Stimulated activated CD8-positive, alpha-beta memory T cell treated with anti-CD3 and anti-CD28 coated beads, Interleukin-2, amount 100 ng/mL, for 1 hour (primary cell): Measurements from ENCODE around the gene FBXL17.
"Not testable (repeated sequence)": the region's sequence is repeated elsewhere in the genome, so short reads cannot be mapped to it uniquely, and the experiment has no call there.

Experiments used
- DNase-seq, 2 donors: peaks; one replicate each; pipeline ENCODE4 v3.0.0-alpha.2; 2020; ENCODE audit warnings: low read depth in 2 of 2

The FBXL17 gene

DNA sequence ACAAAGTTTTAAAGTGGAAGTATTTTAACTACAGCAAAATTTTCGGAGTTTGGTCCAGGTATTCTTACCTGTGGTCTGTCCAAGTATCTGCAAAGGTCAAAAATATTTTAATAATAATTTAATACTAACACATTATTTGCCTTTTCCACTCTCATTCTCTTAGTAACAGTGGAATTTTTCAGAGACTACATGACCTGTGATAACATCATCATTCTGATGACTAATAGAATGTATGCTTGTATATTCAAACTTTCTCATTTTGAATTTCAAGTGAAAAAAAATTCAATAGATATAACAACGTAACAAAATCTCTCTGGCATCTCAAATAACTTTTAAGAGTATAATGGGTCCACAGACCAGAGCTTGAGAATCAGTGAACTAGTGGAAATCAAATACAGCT, 78.3 kb downstream of the FBXL17 start:
- no peak for DNase-seq

DNA sequence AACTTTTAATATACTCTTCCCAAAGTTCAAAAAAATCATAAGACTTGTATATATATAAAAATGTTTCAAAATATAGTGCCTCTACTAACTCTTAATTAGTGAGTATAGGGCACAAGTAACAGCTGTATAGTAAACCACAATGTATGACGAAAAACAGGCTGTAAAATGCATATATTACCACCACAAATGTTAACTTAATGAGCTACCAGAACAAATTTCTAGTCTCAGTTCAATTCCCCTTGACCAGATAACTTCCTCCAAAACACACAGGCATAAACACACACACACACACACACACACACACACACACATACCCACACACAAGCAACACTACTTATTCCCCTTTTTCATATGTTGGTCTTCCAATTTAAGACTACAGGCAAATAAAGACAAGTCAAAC, 78.8 kb downstream of the FBXL17 start:
- no peak for DNase-seq

DNA sequence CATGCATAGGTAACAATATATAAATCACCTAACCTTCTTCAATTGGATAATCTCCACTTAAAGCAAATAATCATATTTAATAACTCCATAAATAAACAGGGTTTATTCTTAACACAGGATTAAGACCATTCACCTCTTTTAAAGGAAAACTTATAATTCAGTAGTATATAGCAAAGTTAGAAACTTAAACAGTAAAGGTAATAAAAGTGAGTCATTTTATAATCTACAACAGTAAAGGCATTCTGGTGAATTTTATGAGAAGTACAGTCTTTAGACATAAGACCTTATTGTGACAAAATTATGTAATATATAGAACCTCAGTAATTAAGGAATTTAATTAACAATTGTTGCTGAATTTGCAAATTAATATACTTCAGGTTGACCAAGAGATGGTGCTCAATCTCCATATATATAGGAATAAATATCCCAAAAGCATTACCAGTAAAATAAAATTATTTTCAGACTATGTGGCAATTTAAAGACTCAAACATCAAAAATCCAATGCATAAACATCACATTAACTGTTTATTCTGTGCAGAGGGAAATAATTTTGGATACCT, 84.8 kb downstream of the FBXL17 start:
- DNase-seq = no peak

DNA sequence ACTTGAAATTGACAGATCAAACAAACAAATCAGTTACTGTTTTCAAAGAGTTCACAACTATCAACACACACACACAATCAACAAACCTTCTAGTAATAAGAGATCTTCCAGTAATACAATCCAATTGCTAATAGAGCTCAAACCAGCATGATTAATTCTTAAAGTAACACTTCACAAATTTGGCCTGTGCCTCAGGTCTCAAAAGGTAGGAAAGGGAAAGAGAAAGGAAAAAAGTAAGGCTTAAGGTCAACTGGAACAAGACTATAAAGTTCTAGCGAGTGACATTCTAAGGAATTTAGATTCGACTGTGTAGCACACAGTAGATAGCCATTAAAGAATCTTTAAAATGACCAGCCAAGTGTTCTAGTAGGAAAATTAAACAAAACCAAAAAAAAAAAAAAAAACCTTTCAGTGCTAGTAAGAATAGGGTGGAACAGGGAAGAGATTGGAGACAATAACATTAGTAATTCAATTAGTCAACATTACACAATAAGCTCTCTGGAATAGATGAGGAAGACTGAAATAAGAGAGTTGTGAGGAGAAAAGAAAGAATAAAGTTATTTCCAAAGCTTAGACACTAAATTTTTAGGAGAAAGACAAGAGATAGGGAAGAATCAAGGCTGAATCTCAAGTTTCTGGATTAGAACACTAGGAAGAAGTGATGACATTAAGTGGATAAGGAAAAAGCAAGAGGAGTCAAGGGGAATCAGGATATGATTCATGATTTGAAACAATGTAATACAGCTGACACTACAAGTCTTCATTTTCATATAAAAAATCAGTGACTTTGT, 86.1 kb downstream of the FBXL17 start:
- DNase-seq = no peak

DNA sequence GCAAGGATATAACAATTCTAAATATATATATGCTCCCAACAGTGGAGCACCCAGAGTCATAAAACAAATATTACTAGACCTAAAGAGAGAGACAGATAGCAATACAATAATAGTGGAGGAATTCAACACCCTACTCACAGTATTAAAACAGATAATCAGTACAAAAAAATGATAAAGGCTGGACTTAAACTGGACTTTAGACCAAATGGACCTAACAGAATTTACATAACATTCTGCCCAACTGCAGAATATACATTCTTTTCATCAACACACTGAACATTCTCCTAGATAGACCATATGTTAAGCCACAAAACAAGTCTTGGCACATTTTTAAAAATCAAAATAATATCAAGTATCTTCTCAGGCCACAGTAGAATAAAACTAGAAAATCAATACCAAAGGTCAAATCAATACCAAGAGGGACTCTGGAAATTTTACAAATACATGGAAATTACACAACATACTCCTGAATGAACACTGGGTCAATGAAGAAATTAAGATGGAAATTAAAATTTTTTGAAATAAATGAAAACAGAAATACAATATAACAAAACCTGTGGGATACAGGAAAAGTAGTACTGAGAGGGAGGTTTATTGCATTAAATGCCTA, 100.8 kb downstream of the FBXL17 start:
- no peak for DNase-seq

DNA sequence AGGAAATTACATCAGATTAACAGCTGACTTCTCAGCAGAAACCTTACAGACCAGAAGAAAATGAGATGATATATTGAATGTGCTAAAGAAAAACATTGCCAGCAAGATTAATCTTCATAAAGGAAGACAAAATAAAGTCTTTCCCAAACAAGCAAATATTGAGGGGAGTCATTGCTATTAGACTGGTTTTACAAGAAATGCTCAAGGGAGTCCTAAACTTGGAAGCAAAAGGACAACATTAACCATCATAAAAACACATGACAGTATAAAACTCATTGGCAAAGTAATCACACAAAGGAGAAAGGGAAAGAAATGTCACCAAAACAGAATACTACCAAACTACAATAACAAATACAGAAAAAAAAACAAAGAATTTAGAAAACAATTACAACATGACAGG, 101.7 kb downstream of the FBXL17 start:
- DNase-seq = no peak

DNA sequence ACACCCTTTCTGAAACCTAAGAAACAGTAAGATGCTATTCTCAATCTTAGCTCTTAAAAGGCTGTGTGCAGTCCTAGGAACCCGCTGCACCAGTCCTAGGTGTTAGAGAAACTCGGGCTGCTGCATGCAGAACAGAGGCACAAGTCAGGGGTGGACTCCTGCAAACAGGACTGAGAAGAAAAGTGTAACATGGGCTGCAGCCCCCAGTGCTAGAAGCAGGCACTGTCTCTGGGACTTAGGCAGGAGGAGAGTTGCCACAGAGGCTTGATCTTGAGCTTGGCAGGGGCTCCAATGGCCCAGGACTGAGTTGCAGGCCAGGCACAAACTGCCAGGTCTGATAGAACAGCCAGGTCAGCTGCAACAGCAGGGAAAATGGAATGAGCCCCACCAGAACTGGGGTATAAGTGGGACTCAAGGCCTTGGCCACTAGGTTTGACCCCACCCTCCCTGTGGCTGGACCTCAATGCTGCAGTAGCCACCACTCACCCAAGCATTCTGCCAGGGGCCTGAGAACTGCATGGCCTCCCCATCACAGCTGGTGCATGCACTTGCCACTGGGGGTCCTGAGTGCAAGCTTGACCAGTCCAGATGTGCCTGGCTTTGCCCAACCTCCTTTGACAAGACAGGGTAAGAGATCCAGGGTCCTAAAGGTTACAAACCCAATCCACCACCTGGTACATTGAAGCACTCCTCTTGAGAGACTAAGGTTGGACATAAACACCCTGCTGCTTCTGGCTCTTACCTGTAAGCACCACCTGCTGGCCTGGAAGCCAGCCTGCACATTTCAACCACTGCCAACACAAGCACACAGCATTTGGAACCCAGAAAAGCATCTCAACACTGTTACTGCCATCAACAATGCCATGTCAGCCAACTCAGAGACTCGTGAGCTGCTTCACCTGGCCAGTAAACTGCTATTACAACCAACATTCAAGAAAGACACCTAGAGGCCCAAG, 103.3 kb downstream of the FBXL17 start:
- no peak for DNase-seq

DNA sequence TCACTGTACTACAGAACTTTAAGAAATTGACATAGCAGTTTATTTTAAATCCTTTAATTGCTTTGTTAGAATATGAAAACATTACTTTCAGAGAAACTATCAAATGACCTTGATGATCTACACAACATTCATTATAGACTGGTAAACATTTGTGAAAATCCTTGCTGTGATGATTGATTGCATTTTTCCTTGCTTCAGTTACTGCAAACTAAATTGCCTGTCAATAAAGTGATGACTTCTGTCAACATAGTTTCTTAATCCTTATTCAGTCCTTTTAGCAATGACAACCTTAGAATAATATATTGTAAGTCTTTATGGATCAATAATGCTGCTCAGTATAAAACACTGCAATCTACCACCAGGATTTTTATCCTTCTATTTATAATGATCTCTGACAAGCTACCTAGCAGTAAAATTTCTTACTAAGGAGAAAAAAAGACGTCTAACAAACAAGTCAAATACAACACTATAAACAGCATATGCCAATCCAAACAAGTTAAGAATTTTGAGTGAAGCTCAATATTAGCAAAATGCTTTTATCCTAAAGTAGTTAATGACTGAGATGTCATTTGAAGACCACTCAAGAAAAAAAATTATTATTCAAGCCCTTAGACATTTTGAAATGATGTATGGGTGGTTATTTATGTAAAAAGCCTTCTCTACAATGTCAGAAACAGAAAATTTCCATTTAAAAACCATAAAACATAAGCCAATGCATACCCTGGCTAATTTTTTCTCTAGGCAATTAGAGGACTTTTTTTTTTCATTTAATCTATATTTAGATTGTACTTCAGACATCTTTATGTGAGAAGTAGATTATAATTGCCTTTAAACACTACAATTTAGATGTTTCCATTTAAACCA, 105.5 kb downstream of the FBXL17 start:
- DNase-seq = no peak

DNA sequence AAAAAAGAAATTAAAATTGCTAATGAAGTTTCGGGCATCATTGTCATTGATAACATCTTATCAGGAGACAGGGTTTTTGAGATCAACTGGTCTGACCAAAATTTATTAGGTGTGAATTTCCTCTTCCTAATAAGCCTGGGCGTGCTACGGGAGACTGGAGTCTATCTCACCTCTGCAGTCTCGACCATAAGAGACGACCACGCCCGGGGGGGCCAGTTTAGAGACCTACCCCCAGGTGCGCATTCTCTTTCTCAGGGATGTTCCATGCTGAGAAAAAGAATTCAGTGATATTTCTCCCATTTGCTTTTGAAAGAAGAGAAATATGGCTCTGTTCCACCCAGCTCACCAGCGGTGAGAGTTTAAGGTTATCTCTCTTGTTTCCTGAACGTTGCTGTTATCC, 107.8 kb downstream of the FBXL17 start:
- DNase-seq = not testable (repeated sequence)

DNA sequence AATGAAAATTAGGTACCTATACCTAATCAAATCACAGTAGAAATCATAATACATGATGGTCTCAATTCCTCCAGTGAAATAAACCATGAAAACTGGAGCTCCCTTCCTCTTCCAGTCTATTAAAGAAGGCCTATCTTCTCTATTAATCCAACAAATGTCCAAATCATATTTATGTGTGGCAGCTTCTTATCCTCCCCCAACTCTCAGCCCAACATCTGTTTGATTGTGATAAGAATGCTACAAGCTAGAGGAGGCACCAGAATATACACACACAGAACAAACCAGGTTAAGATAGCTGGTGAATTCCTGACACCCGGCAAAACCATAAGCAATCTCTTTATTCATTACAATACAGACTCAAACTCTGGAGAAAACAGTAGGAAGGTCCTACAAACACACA, 110.8 kb downstream of the FBXL17 start:
- DNase-seq = no peak

DNA sequence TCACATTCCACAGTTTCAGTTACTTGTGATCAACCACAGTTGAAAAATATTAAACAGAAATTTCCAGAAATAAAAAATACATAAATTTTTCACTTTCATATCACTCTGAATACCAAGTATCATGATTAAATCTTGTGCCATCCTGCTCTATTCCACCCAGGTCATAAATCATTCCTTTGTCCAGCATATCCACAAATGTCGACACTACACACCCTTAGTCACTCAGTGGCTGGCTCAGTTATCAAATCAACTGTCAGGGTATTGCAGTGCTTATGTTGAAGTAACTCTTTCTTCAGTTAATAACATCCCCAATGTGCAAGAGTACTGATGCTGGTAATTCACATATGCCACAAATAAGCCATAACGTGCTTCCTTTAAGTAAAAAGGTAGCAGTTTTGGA, 115.7 kb downstream of the FBXL17 start:
- DNase-seq = no peak

DNA sequence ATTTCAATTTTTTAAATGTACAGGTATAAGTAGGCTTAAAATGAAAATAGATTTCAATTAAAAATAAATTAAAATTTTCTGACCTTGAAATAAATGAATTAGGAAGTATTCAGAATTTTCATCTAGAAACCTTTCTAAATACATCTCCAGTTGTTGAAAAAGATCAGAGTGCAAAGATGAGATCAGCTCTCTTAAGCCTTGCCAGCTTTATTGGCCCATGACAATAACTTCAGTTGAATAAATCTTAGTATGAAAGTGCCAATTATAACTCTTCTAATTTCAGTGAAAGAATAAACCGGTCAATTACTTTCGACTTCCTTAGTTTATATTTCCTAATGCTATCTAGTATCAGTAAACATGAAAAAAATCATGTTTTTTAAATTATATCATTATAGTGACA, 117.4 kb downstream of the FBXL17 start:
- no peak for DNase-seq

DNA sequence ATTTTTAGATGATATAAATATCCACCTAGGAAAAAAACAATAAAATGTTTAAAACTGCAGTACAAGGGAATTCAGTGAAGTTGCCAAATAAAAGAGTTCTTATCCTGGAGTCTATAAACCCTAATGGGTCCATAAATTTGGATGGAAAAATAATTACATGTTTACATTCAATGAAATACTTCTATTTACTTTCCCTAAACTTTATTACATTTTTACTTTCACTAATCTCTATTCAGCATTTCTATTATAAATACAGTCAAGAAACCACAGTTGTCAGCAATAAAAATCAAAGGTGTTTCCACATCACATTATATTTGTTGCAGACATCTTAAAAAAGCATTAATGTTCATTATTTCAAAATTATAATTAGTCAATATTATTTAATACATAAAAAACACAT, 118.6 kb downstream of the FBXL17 start:
- DNase-seq = no peak

DNA sequence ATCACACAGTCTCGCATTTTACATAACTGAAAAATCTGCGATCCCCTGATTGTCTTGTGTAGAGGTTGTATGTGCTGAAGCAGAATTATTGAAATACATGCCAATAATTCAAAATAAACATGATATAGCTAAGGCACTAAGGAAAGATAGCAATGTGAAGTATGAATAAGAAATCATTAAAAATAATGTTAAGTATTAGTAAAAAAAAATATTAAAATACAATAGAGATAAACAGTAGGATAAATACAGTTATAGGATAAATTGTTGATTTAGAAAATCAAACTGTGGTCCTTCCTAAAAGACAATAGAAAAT, 121.1 kb downstream of the FBXL17 start:
- no peak for DNase-seq

DNA sequence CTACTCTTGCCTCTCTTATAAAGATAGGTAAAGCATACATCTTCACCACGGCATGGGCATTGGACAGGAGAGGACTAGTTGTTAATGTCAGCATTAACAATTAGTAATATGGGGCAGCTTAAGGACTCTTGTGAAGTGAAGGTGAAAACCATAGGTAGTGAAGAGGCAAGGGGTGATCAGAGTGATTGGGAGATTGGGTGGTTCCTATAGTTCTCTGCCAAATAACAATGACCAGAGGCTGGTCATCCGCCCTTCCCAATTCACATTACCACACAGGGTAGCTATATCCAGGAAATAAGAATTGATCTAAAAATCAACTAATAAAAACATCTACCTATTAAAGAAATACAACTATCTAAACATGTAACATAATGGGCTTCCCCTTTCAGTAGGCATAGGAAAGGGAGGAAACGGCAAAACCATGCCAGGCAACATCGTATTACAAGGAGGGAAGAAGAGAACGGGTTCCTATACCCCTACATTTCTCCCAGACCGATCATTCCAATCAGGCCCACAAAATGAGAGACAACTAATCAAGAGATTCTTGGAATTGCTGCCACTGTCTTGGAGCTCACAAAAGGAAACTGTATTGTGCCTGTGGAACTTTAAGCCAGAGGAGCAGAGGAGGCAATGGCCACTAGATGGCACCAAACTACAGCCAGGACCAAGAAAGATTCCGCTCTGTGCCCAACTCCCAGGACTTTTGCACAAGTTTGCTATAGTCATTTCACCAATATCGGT, 121.6 kb downstream of the FBXL17 start:
- DNase-seq = peak; percentile 24 to 25

DNA sequence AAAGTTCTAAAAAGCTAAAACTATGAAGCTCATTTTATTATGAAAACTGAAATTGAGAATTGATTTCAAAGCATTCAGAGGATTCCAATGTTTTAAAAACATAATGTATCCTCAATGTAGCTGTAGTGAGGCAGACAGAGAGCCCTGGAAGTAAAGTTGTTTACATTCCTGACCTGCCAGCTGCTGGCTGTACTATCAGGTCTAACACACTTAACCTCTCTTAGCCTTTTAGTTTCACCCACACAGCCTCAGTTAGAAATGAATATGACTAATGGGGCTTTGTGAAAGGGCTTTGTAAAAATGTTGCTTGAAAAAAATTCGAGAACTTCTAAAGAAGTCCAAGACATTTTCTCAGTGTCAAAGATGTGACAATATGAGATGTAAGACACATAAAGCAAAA, 122.6 kb downstream of the FBXL17 start:
- DNase-seq = no peak

DNA sequence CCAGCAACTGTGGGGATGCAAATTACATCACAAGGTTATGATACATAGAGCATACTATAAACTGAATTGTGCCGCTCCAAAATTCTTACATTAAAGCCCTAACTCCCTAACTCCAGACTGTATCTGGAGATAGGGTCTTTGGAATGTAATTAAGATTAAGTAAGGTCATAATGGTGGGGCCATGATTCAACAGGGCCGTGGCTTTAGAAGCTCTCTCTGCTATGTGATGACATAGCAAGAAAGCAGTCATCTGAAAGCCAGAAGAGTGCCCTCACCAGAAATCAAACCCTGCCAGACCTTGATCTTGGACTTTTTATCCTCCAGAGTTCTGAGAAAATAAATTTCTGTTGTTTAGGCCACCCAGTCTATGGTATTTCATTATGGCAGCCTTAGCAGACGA, 123.9 kb downstream of the FBXL17 start:
- DNase-seq = no peak

DNA sequence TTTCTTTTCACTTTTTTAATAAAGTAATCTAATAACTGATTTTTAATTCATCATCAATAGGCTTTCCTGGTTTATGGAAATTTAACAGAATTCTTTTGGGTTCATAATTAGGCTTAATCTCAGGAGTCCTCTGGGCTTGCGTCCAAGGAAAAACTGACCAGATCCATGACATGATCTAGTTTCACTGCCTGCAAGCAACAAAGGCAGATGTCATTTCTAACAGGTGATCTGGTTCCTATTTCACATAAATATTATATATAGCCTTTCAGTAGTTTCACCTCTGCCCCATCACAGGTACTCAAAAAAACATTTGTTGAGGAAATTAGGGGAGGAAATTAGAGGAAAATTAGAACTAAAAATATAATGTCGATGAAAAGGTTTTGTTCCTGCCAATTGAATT, 126.4 kb downstream of the FBXL17 start:
- DNase-seq = no peak

DNA sequence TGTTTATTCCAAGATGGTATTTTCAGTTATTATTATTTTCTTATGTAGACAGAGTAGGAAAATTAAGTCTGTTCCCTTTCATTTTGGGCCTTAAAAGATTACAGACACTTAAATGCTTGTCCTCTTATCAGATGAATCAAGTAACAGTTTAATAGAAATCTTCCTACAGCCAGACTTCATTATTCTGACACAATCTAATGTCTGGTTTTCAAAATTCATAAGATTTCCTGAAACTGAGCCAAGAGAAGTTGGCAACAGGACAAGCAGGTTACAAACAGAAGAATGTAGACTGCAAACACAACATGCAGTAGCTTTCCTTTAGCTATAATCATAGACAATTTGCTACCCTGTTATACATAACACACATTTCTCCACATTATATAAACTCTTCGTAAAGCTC, 130.5 kb downstream of the FBXL17 start:
- no peak for DNase-seq

DNA sequence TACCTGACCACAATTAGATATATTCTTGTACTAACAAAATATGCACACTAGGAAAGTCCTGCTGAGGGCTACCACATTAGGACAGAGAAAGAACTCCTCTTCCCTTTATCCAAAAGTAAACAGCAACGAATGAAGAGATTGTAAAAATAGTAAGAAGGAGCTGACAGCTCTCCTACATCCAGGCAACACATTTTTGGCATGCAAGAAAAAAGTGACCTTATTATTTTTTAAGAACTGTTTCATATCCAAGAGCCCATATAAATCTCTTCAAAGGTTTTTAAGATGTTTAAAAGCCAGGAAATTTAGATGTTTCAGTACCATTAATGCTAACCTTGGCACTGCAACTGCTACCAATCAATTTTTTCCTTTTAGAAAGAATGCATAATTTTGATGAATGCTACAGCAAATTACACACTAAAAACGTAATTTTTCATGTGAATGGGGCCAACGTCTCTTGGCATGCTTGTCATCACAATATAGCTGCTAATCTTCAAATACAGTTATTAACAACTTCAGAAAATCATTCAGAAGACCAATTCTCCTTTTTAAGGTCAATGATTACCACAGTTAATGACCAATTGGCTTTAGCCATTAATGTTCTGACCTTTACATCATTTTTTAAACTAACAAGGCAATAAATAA, 132.0 kb downstream of the FBXL17 start:
- no peak for DNase-seq
